ENCODE measurements around the gene NBEA. TPM values are rescaled to one million over a fixed set of nuclear protein-coding genes. Genes with fewer than 3 reads are reported as not detected.

Gene NBEA
- total RNA-seq, 1 experiment from 2014 or later, result 3.3 TPM

GRCh38 chr13:35526577-35526976, 584.5 kb downstream of the NBEA start:
- Mint-ChIP-seq H3K4me3 (ENCODE audit: unreplicated experiment) (no peak overlapping the region), H3K4me1 (ENCODE audit: insufficient read depth, unreplicated experiment) (no peaks in the 10 kb centered on the region), H3K27ac (ENCODE audit: low read depth, unreplicated experiment) (no peak overlapping the region), H3K36me3 (ENCODE audit: insufficient read depth, unreplicated experiment) (no peaks in the 10 kb centered on the region), H3K27me3 (ENCODE audit: insufficient read depth, unreplicated experiment) (no peaks in the 10 kb centered on the region), H3K9me3 (ENCODE audit: unreplicated experiment) (peaks cover 6% of the 10 kb centered on the region)
- DNase-seq (ENCODE audit: unreplicated experiment), result no peak
- intact Hi-C loops (cut with micrococcal nuclease), result no loop called here
- no TSS peak for BruUV-seq (replicated peaks)
- ChIA-PET POLR2A (no interaction called here), CTCF (interaction anchor here (0.6 kb wide), 1 partner anchor 121 kb away, joined by 3 read pairs; no protein-coding TSS in a partner anchor)
- no peak for TF ChIP-seq CTCF (IDR thresholded peaks at IDR 0.05; ENCODE audit: unreplicated experiment)

- H3K9me3 Mint-ChIP-seq (ENCODE audit: unreplicated experiment), result no peaks in the 10 kb centered on the region
- no peak for DNase-seq (ENCODE audit: unreplicated experiment)
- H3K27me3 Mint-ChIP-seq (ENCODE audit: insufficient read depth, unreplicated experiment), result no peaks in the 10 kb centered on the region
- H3K4me3 Mint-ChIP-seq (ENCODE audit: unreplicated experiment), result no peak overlapping the region
- no peak for TF ChIP-seq CTCF (IDR thresholded peaks at IDR 0.05; ENCODE audit: unreplicated experiment)
- BruUV-seq (replicated peaks), result no TSS peak
- no peak overlapping the region for H3K27ac Mint-ChIP-seq (ENCODE audit: low read depth, unreplicated experiment)
- POLR2A ChIA-PET, result no interaction called here
- H3K4me1 Mint-ChIP-seq (ENCODE audit: insufficient read depth, unreplicated experiment), result no peaks in the 10 kb centered on the region
- intact Hi-C loops (cut with micrococcal nuclease), result no loop called here
- H3K36me3 Mint-ChIP-seq (ENCODE audit: insufficient read depth, unreplicated experiment), result no peaks in the 10 kb centered on the region
- CTCF ChIA-PET, result interaction anchor here (1.1 kb wide), 1 partner anchor 105 kb away, joined by 5 read pairs; no protein-coding TSS in a partner anchor
Observed at GRCh38 chr13:35527451-35527850, 585.4 kb downstream of the NBEA start.

- intact Hi-C loops (cut with micrococcal nuclease), result no loop called here
- no peak for TF ChIP-seq CTCF (IDR thresholded peaks at IDR 0.05; ENCODE audit: unreplicated experiment)
- Mint-ChIP-seq H3K9me3 (ENCODE audit: unreplicated experiment) (no peaks in the 10 kb centered on the region), H3K27ac (ENCODE audit: low read depth, unreplicated experiment) (no peak overlapping the region), H3K27me3 (ENCODE audit: insufficient read depth, unreplicated experiment) (no peaks in the 10 kb centered on the region), H3K4me3 (ENCODE audit: unreplicated experiment) (no peak overlapping the region), H3K4me1 (ENCODE audit: insufficient read depth, unreplicated experiment) (no peaks in the 10 kb centered on the region), H3K36me3 (ENCODE audit: insufficient read depth, unreplicated experiment) (no peaks in the 10 kb centered on the region)
- no TSS peak for BruUV-seq (replicated peaks)
- no peak for DNase-seq (ENCODE audit: unreplicated experiment)
- POLR2A ChIA-PET, result no interaction called here
- CTCF ChIA-PET, result interaction anchor here (1.8 kb wide), 1 partner anchor 14 kb away, joined by 5 read pairs; no protein-coding TSS in a partner anchor
Observed at GRCh38 chr13:35530147-35530546, 588.1 kb downstream of the NBEA start.

GRCh38 chr13:35530581-35530980, 588.5 kb downstream of the NBEA start:
- BruUV-seq (replicated peaks), result no TSS peak
- H3K27ac Mint-ChIP-seq (ENCODE audit: low read depth, unreplicated experiment), result no peak overlapping the region

More at GRCh38 chr13:35530581-35530980, 588.5 kb downstream of the NBEA start:
- no peak for DNase-seq (ENCODE audit: unreplicated experiment)
- no peak for TF ChIP-seq CTCF (IDR thresholded peaks at IDR 0.05; ENCODE audit: unreplicated experiment)
- Mint-ChIP-seq H3K9me3 (ENCODE audit: unreplicated experiment) (no peaks in the 10 kb centered on the region), H3K4me1 (ENCODE audit: insufficient read depth, unreplicated experiment) (no peaks in the 10 kb centered on the region), H3K36me3 (ENCODE audit: insufficient read depth, unreplicated experiment) (no peaks in the 10 kb centered on the region), H3K27me3 (ENCODE audit: insufficient read depth, unreplicated experiment) (no peaks in the 10 kb centered on the region), H3K4me3 (ENCODE audit: unreplicated experiment) (no peak overlapping the region)
- ChIA-PET POLR2A (no interaction called here), CTCF (interaction anchor here (1.8 kb wide), 1 partner anchor 13 kb away, joined by 5 read pairs; no protein-coding TSS in a partner anchor)
- intact Hi-C loops (cut with micrococcal nuclease), result no loop called here

Measured in MCF 10A (cell line).